K562 (cell line): Measurements from ENCODE around the gene RPL10A. TPM values are rescaled to one million over a fixed set of nuclear protein-coding genes. Genes with fewer than 3 reads are reported as not detected.

ENCODE experiments used
- ATAC-seq: fragments of 200-7000 bp; cut with Tn5 transposase; 3 replicates; pipeline ENCODE4 v1.9.1; 2020; ENCODE audit warnings: moderate library complexity
- Bru-seq: library from RNA; stranded (reverse); fragments of 400-500 nt; gene quantifications from one replicate; lab custom pipeline; 2021; lab: Mats Ljungman, UMichigan
- BruChase-seq, 2 experiments: library from RNA; stranded (reverse); fragments of 400-500 nt; gene quantifications; one replicate each; lab custom pipeline; 2021; lab: Mats Ljungman, UMichigan
- BruUV-seq: library from RNA; stranded (reverse); fragments of 400-500 nt; replicated peaks from 2 replicates; lab custom pipeline; 2021; lab: Mats Ljungman, UMichigan
- CTCF ChIA-PET: fragments of 300-600 bp; formaldehyde crosslinking; extraction: SDS; loops from one replicate; lab custom pipeline; 2021; ENCODE audit warnings: low intra/inter-chr PET ratio; lab: Yijun Ruan, JAX
- POLR2A ChIA-PET: fragments of 300-600, 350-650 bp; sonication (Branson Sonifier 250); formaldehyde crosslinking; extraction: SDS; loops from one replicate; lab custom pipeline; 2021; ENCODE audit warnings: antibody characterized with exemption, inconsistent platforms; lab: Yijun Ruan, JAX
- DNase-seq, 4 experiments: peaks; one replicate each; pipeline versions ENCODE4 v3.0.0 to v3.0.0-alpha.2; 2011 to 2018; ENCODE audit warnings: low spot score in 3 of 4, mixed read lengths in 3 of 4; ENCODE audit errors: extremely low read depth in 1 of 4
- FAIRE-seq: peaks from 2 replicates; lab custom pipeline; 2011; peaks lifted over from hg19 to GRCh38; lab: Jason Lieb, UNC
- H2AFZ ChIP-seq: 2 replicates; pipeline ENCODE4 v1.6.0; 2011; ENCODE audit warnings: low read depth, low read length, control low read depth, inconsistent platforms
- H3K27ac ChIP-seq: fragments of 200-600 bp; 3 replicates; pipeline ENCODE4 v1.8.0; 2011; ENCODE audit warnings: low read depth, mild to moderate bottlenecking, control low read depth, inconsistent platforms, low read length, moderate library complexity, mixed read lengths; ENCODE audit errors: extremely low read depth
- H3K27me3 ChIP-seq, 2 experiments: fragments of 300-600 bp in 1 of 2; 2 replicates in 1 of 2; 3 replicates in 1 of 2; pipeline versions ENCODE4 v1.6.0 to v1.8.0; 2011; ENCODE audit warnings: inconsistent platforms in 2 of 2, low read length in 2 of 2, mild to moderate bottlenecking in 1 of 2, mixed read lengths in 1 of 2, moderate library complexity in 1 of 2; ENCODE audit not compliant: control insufficient read depth in 2 of 2, insufficient read depth in 2 of 2
- H3K36me3 ChIP-seq: fragments of 300-600 bp; 3 replicates; pipeline ENCODE4 v1.8.0; 2011; ENCODE audit warnings: mild to moderate bottlenecking, low read length, inconsistent platforms; ENCODE audit not compliant: control insufficient read depth, insufficient read depth
- H3K4me1 ChIP-seq, 2 experiments: fragments of 200-600 bp in 1 of 2; replicated peaks in 1 of 2; 2 replicates in 1 of 2; 3 replicates in 1 of 2; pipeline versions ENCODE4 v1.5.1 to v1.8.0; 2011; ENCODE audit warnings: inconsistent platforms in 2 of 2, low read length in 2 of 2, mild to moderate bottlenecking in 1 of 2, mixed read lengths in 1 of 2, moderate library complexity in 1 of 2; ENCODE audit not compliant: control insufficient read depth in 2 of 2, insufficient read depth in 2 of 2
- H3K4me2 ChIP-seq: 2 replicates; pipeline ENCODE4 v1.6.1; 2011; ENCODE audit warnings: low read length, control low read depth, inconsistent platforms, mixed read lengths; ENCODE audit not compliant: insufficient read depth
- H3K4me3 ChIP-seq: fragments of 200-600 bp; sonication (generic), shearing (Covaris generic); 2 replicates; pipeline ENCODE4 v1.5.1; 2016; ENCODE audit warnings: control low read depth, inconsistent platforms
- H3K79me2 ChIP-seq: fragments of 200-600 bp; 3 replicates; pipeline ENCODE4 v1.8.0; 2011; ENCODE audit warnings: low read length, inconsistent platforms; ENCODE audit not compliant: control insufficient read depth, insufficient read depth
- H3K9ac ChIP-seq, 2 experiments: 2 replicates each; pipeline versions ENCODE4 v1.6.0 to v1.6.1; 2011; ENCODE audit warnings: low read depth in 2 of 2, low read length in 2 of 2, control low read depth in 1 of 2, inconsistent platforms in 1 of 2, mild to moderate bottlenecking in 1 of 2, mixed read lengths in 1 of 2; ENCODE audit not compliant: insufficient read depth in 1 of 2
- H3K9me1 ChIP-seq: one replicate; pipeline ENCODE4 v1.6.0; 2011; ENCODE audit warnings: inconsistent platforms, mild to moderate bottlenecking, low read length, moderate library complexity; ENCODE audit not compliant: control insufficient read depth, insufficient read depth
- H3K9me3 ChIP-seq: replicated peaks from 2 replicates; pipeline ENCODE4 v1.5.1; 2011; ENCODE audit warnings: low read depth, low read length, inconsistent platforms; ENCODE audit not compliant: control insufficient read depth, insufficient read depth
- H4K20me1 ChIP-seq: replicated peaks from 2 replicates; pipeline ENCODE4 v1.6.1; 2011; ENCODE audit warnings: low read length, inconsistent platforms, mixed read lengths; ENCODE audit not compliant: control insufficient read depth, insufficient read depth
- FOXJ2 ChIP-seq: fragments of 200-800 bp; sonication (Bioruptor generic); IDR thresholded peaks from 2 replicates; pipeline ENCODE4 v1.6.1; 2016; ENCODE audit warnings: missing genetic modification characterization, missing compliant biosample characterization
- HMGN3 ChIP-seq: IDR thresholded peaks from 2 replicates; pipeline ENCODE4 v1.6.1; 2011; ENCODE audit warnings: borderline replicate concordance, low read depth, mild to moderate bottlenecking, mixed read lengths, low read length; ENCODE audit not compliant: insufficient read length; ENCODE audit errors: extremely low read depth
- MXI1 ChIP-seq: IDR thresholded peaks from 2 replicates; pipeline ENCODE4 v1.6.1; 2011; ENCODE audit warnings: low read depth, mild to moderate bottlenecking, improper control_type of control experiment, low read length
- PML ChIP-seq: IDR thresholded peaks from 2 replicates; pipeline ENCODE4 v1.6.1; 2012; ENCODE audit warnings: low read length, inconsistent platforms
- TARDBP ChIP-seq: fragments of 450-650 bp; IDR thresholded peaks from 2 replicates; pipeline ENCODE4 v1.6.1; 2016
- WGBS: fragments of 100-300 bp; shearing (Covaris generic); methylation state at CpG from one replicate; pipeline ENCODE4 v1.1.6; 2016; ENCODE audit warnings: low coverage, mixed read lengths; ENCODE audit not compliant: insufficient coverage; ENCODE audit errors: missing lambda C conversion rate; 5-methylcytosine and 5-hydroxymethylcytosine counted together
- in situ Hi-C: fragments of 300-500 bp; cut with MboI; formaldehyde crosslinking; loops from 4 replicates; pipeline ENCODE4 v1.15.0; 2018; ENCODE audit warnings: inconsistent platforms, mixed read lengths
- intact Hi-C: fragments of 100-400 bp; cut with micrococcal nuclease; formaldehyde crosslinking; loops from 2 replicates; pipeline ENCODE4 v1.14.2; 2022
- long read RNA-seq, 3 experiments: library from polyadenylated mRNA in 2 of 3; library from RNA in 1 of 3; unstranded in 2 of 3; stranded (forward) in 1 of 3; transcript quantifications; one replicate each; pipeline ENCODE4 v2.0.0, GENCODE V29; 2019 to 2022
- polyA minus RNA-seq, 3 experiments: library from RNA; depleted of rRNA, polyadenylated mRNA; stranded (reverse); fragments of >200 nt; gene quantifications; 2 replicates each; pipeline ENCODE4 v1.2.3, GENCODE V29; 2011
- polyA plus RNA-seq, 8 experiments: library from polyadenylated mRNA; depleted of rRNA in 4 of 8; stranded (reverse) in 5 of 8; unstranded in 3 of 8; fragments of >200 nt; fragmentation: Nextera tagmentation in 2 of 8; fragmentation: Illumina TruSeq in 1 of 8; extraction: Ambion mirVana in 2 of 8; extraction: Trizol in 1 of 8; gene quantifications; 2 replicates each; pipeline versions ENCODE4 v1.2.1 to v1.2.3, GENCODE V29; 2011 to 2014; ENCODE audit warnings: inconsistent platforms in 1 of 8, missing spikeins in 1 of 8
- total RNA-seq, 7 experiments: library from RNA; depleted of rRNA in 6 of 7; stranded (reverse); fragments of >200 nt in 6 of 7; fragmentation: Illumina TruSeq in 2 of 7; extraction: Trizol in 2 of 7; gene quantifications; 2 replicates each; pipeline versions ENCODE4 v1.2.1 to v1.2.3, GENCODE V29; 2011 to 2021; ENCODE audit warnings: low replicate concordance in 1 of 7
- TF ChIP-seq, protein P1 (sequence below): fragments of 250-450 bp; sonication (Bioruptor Pico); IDR thresholded peaks from 2 replicates; pipeline ENCODE4 v1.9.0; 2021; ENCODE audit warnings: mild to moderate bottlenecking
- TF ChIP-seq, protein P2 (sequence below), 2 experiments: IDR thresholded peaks in 1 of 2; conservative IDR thresholded peaks in 1 of 2; 2 replicates each; pipeline ENCODE4 v1.6.1; 2016; ENCODE audit warnings: low read depth in 2 of 2, mild to moderate bottlenecking in 1 of 2, missing compliant biosample characterization in 1 of 2, missing genetic modification characterization in 1 of 2, moderate library complexity in 1 of 2

Gene RPL10A
- total RNA-seq (2011; cell fraction: chromatin; rRNA removed; ENCODE audit: low replicate concordance) = 362 and 601 TPM in 2 replicates
- total RNA-seq (2011; cell fraction: nucleolus; rRNA removed) = 935 and 968 TPM in 2 replicates
- total RNA-seq (2011; cell fraction: nucleoplasm; rRNA removed) = 800 and 1,320 TPM in 2 replicates
- total RNA-seq (2014; rRNA removed) = 2,223 and 2,318 TPM in 2 replicates
- 1,978 and 2,020 TPM in 2 replicates for total RNA-seq (2014; rRNA removed; fragmentation: Illumina TruSeq; extraction: Trizol)
- 1,939 and 1,940 TPM in 2 replicates for total RNA-seq (2015; rRNA removed; fragmentation: Illumina TruSeq; extraction: Trizol)
- 1,856 and 1,978 TPM in 2 replicates for total RNA-seq (2021)
- polyA plus RNA-seq (2011; rRNA removed) = 3,124 and 3,130 TPM in 2 replicates
- 2,866 and 3,308 TPM in 2 replicates for polyA plus RNA-seq (2011; cell fraction: cytosol; rRNA removed)
- 2,021 and 2,231 TPM in 2 replicates for polyA plus RNA-seq (2011; cell fraction: nucleus; rRNA removed)
- polyA plus RNA-seq (2012) = 2,102 and 3,298 TPM in 2 replicates
- 2,585 and 3,193 TPM in 2 replicates for polyA plus RNA-seq (2014; fragmentation: Illumina TruSeq; extraction: Trizol)
- polyA plus RNA-seq (2014; fragmentation: Nextera tagmentation; extraction: Ambion mirVana) = 1,000 to 10,000 TPM; 1,589 to 2,116 TPM
- polyA plus RNA-seq (2014; rRNA removed) = 2,844 and 3,237 TPM in 2 replicates
- 1,756 and 1,900 TPM in 2 replicates for polyA minus RNA-seq (2011; rRNA and poly(A)+ RNA removed)
- 874 and 913 TPM in 2 replicates for polyA minus RNA-seq (2011; cell fraction: cytosol; rRNA and poly(A)+ RNA removed)
- 342 and 506 TPM in 2 replicates for polyA minus RNA-seq (2011; cell fraction: nucleus; rRNA and poly(A)+ RNA removed)
- percentile 100 among the genes with signal in this experiment for Bru-seq, nascent RNA
- percentile 100 among the genes with signal in this experiment for BruChase-seq, experiment 1, labeled RNA remaining after a 2-hour chase
- BruChase-seq, experiment 2, labeled RNA remaining after a 6-hour chase = percentile 100 among the genes with signal in this experiment
- long read RNA-seq, experiment 1, transcript RPL10A-204 (6 exons, 962 nt) = minor isoform, 12 of 1,867 reads
- long read RNA-seq, experiment 1, transcript RPL10A-203 (5 exons, 1,069 nt) = minor isoform, 19 of 1,867 reads
- long read RNA-seq, experiment 1, transcript RPL10A-201 (6 exons, 716 nt) = major isoform, 1,243 of 1,867 reads
- long read RNA-seq, experiment 1, transcript RPL10A-202 (5 exons, 1,063 nt) = minor isoform, 126 of 1,867 reads
- long read RNA-seq, experiment 1, partial matches to known transcripts = 405 of 1,867 reads
- long read RNA-seq, experiment 1, other reads (novel, unspliced or antisense) = 60 of 1,867 reads
- long read RNA-seq, experiment 2, transcript RPL10A-202 (5 exons, 1,063 nt) = minor isoform, 593 of 1,659 reads
- long read RNA-seq, experiment 2, transcript RPL10A-204 (6 exons, 962 nt) = minor isoform, 6 of 1,659 reads
- long read RNA-seq, experiment 2, transcript RPL10A-203 (5 exons, 1,069 nt) = minor isoform, 18 of 1,659 reads
- long read RNA-seq, experiment 2, transcript RPL10A-201 (6 exons, 716 nt) = major isoform, 755 of 1,659 reads
- long read RNA-seq, experiment 2, partial matches to known transcripts = 154 of 1,659 reads
- long read RNA-seq, experiment 2, other reads (novel, unspliced or antisense) = 132 of 1,659 reads
- long read RNA-seq, experiment 3, transcript RPL10A-203 (5 exons, 1,069 nt) = minor isoform, 14 of 2,455 reads
- long read RNA-seq, experiment 3, transcript RPL10A-204 (6 exons, 962 nt) = minor isoform, 5 of 2,455 reads
- long read RNA-seq, experiment 3, transcript RPL10A-201 (6 exons, 716 nt) = major isoform, 1,912 of 2,455 reads
- long read RNA-seq, experiment 3, transcript RPL10A-202 (5 exons, 1,063 nt) = minor isoform, 241 of 2,455 reads
- long read RNA-seq, experiment 3, partial matches to known transcripts = 211 of 2,455 reads
- long read RNA-seq, experiment 3, other reads (novel, unspliced or antisense) = 72 of 2,455 reads

DNA sequence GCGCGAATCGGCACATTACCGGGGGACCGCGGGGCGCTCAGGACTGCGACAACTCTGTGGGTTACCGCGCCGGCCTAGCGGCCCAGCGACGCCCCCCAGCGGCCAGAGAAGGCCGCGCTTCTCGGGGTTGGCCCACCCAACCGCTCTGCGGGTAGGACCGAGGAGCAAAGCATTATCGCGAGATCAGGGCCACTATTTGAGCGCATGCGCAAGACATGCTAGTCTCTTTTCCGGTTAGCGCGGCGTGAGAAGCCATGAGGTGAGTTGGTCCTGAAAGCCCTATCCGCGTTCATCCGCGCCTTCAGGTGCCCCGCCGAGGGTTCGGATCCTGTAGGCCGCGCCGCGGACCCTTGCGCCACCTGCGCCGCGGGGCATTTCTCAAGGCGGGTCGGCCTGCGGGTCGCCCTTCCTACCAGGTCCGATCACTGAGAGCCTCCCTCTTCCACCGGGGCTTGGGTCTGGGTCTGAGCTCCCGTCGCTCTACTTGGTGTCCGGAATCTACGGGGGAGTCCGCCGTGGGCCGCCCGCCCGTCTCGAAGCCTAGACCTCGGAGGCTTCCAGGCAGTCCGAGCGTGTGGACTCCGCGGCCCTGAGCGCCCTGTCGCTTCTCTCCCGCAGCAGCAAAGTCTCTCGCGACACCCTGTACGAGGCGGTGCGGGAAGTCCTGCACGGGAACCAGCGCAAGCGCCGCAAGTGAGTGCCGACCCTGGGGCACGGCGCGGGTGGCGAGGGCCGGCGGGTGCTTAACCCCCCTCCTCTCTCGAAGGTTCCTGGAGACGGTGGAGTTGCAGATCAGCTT is at the start of gene RPL10A:
RPL10A (plus strand) TSS at position 221 of the 799 bp plus-strand sequence; CDS start at position 255, 34 bp downstream.
- Histone ChIP-seq H3K4me3 (peak within 1 kb of the TSS; percentile 91), H3K9ac (peak within 1 kb of the TSS; percentile 99 to 100), H4K20me1 (peaks cover 37% of the 10 kb centered on the region), H3K27ac (peak within 1 kb of the TSS; percentile 93), H3K9me3 (0 out of 2 replicates have a peak, but pooled peaks cover 1% of the 10 kb centered on the region), H3K9me1 (no peaks in the 10 kb centered on the region), H3K27me3 (no peaks in the 10 kb centered on the region; a peak in 1 of 5 replicates), H3K4me2 (peak within 1 kb of the TSS; percentile 100), H3K4me1 (peaks cover 23 to 24% of the 10 kb centered on the region in 2 experiments; a peak in 4 of 5 replicates), H2AFZ (peak within 1 kb of the TSS; percentile 93), H3K36me3 (peaks cover 76% of the 10 kb centered on the region), H3K79me2 (peaks cover 44% of the 10 kb centered on the region)
- in situ Hi-C loops (loop anchor here (5.0 kb wide), 1 partner anchor 126 kb away; the partner anchor contains the start of gene PPARD), intact Hi-C loops (loop anchor here (1.0 kb wide), 3 partner anchors 15 to 171 kb away; partner anchors contain the start of genes DEF6 and PPARD)
- TSS peak; percentile 49 for BruUV-seq
- ChIA-PET POLR2A (interaction anchor here (0.6 to 7.6 kb wide), 24 partner anchors 8 to 861 kb away, joined by 3 to 167 read pairs (median 4); partner anchors contain the start of genes DEF6, FANCE, TEAD3 and ZNF76), CTCF (interaction anchor here (0.5 to 2.6 kb wide), 6 partner anchors 126 to 179 kb away, joined by 3 to 17 read pairs (median 5); partner anchors contain the start of genes DEF6 and PPARD)
- FAIRE-seq (peak; percentile 87), DNase-seq (peak; percentile 94 to 99 (median 96)), ATAC-seq (peak; percentile 88)
- under 1% methylated on average over 86 of the region's 86 CpGs for WGBS
- TF ChIP-seq PML (peak; percentile 95), MXI1 (peak; percentile 69; the same call in 1 of the 2 replicates), FOXJ2 (no peak), TARDBP (peak; percentile 45; the same call in 1 of the 2 replicates), HMGN3 (peak; percentile 89)
- TF ChIP-seq, protein P1, sequence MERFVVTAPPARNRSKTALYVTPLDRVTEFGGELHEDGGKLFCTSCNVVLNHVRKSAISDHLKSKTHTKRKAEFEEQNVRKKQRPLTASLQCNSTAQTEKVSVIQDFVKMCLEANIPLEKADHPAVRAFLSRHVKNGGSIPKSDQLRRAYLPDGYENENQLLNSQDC (CRISPR knock-in tag) = peak; percentile 71; the same call in 1 of the 2 replicates
- TF ChIP-seq, protein P2, sequence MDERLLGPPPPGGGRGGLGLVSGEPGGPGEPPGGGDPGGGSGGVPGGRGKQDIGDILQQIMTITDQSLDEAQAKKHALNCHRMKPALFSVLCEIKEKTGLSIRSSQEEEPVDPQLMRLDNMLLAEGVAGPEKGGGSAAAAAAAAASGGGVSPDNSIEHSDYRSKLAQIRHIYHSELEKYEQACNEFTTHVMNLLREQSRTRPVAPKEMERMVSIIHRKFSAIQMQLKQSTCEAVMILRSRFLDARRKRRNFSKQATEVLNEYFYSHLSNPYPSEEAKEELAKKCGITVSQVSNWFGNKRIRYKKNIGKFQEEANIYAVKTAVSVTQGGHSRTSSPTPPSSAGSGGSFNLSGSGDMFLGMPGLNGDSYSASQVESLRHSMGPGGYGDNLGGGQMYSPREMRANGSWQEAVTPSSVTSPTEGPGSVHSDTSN (CRISPR knock-in tag; IDR thresholded peaks at IDR 0.05; ENCODE audit: low read depth) = no peak
- TF ChIP-seq, protein P2 (tag; conservative IDR thresholded peaks at IDR 0.05; ENCODE audit: low read depth) = no peak
